GM21723 (cell line): ENCODE measurements around the gene MPND.
A peak's percentile ranks its signal among the peaks of the same experiment; 100 is the strongest.

Source experiments
- ATAC-seq: cut with Tn5 transposase; IDR thresholded peaks from one replicate; pipeline ENCODE4 v1.9.1; 2021; ENCODE audit warnings: mild to moderate bottlenecking, moderate library complexity; ENCODE audit not compliant: unreplicated experiment

Gene MPND

DNA sequence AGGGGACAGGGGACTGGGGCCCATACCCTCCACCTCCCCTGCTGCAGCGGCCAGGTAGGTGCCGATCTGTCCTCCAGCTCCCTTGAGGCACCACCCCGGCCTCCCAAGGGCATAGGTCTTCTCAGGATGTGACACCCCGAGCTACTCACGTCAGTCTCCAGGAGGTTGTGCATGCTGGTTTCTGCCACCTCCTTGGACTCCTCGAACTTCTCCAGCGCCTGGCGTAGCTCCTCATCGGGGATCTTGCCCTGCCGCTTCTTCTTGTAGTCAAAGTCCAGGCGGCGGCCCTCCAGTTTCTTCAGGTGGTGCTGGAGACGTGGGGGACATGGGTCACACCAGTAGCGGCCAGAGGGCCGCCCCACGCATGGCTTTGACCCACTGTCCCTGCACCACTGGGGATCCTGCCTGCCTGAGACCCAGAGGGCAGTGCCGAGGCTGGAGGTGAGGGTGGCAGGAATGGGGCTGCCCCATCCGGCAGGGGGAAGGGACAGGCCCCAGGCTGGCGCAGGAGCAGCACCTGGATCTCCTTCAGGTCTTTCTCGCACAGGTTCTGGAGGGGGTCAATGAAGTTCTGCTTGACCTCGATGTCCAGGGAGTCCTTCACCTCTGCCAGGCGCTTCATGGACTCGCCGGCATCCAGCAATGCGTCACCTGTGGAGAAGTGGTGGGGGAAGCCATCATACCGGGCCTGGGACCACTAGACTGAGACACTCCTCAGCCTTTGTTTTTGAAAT lies 20.4 kb downstream of the MPND start:
- ATAC-seq: no peak

DNA sequence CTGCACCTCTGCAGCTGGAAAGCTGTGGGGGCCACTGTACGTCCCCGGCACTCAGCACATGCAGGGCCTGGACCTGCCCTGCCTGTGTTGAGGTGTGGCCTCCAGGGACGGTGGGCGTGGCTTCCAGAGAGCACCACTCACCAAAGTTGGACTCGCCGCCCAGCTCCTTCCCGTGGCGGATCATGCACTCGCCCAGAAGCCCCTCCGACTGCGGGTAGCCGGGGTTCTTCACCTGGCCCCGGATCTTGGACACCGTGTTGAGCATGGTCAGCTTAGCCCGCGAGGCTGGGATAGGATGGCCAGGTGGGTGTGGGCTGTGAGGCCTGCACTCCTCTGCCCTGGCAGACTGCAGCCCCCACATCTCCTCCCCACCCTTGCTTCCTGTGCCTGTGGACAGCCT lies 22.0 kb downstream of the MPND start:
- no peak for ATAC-seq

DNA sequence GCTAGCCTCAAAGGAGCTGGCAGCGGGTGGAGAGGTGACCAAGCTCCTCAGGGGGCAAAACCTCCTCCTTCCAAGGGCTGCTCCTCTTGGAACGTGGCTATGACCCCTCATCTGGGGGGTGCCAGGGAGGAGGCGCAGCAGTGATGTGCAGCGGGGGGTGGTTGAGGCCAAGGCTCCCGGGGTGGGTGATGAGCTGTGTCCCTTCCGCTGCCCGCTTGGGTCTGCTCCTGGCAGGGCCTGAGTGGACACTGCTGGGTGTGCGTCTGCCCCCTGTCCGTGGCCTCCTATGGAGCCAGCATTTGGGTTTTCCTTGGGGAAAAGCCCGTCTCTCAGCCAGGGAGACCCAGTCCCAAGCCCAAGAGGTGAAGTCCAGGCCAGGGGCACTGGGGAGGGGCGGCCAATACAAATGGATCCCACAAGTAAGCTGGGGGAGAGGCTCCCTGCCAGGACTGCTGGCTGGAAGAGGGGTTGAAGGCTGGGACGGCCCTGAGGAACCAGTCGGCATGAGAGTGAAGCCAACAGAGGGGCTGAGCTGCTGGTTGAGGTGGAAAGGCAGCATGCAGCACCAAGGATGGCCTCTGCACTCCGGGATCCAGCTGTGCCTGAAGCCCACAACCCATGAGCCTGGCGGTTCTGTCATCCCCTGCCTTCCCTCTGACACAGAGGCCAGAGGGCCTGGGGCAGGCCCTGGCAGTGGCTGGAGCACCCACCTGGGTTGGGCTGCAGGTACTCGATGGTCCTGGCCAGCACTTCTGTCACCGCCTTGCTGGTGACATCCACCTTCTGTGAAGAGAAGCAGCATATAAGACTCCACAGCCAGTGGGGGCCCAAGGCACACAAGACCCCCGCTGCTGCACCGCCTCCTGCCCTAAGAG lies 22.7 kb downstream of the MPND start:
- ATAC-seq: no peak

DNA sequence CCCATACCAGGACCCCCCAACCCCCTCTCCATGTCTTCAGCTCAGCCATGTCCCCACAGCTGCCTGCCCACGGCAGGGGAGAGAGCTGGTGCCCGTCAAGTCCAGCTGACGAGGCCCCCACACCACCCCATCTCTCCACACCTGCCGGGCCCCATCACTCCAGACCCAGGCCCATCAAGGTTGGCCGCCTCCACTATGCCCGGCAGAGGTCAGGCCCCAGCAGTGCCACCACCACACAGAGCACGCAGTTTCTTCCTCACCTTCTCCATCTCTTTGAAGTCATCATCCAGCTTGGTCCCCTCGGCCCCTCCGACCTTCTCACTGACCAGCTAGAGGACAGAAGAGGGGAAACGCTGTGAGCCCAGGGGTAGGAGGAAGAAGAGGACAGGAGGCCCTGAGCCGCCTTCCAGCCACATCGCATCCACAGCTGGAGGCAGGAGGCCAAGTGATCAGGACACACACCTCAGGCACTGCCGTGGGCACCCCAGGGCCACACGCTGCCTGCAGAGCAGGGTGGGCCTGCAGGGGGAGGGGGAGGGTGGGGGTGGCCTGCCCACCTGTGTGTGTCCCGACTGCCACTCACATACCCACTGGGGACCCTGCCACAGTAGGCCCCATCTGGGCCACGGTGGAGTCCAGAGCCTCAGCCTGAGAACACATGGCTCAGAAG lies 23.4 kb downstream of the MPND start:
- ATAC-seq: no peak

DNA sequence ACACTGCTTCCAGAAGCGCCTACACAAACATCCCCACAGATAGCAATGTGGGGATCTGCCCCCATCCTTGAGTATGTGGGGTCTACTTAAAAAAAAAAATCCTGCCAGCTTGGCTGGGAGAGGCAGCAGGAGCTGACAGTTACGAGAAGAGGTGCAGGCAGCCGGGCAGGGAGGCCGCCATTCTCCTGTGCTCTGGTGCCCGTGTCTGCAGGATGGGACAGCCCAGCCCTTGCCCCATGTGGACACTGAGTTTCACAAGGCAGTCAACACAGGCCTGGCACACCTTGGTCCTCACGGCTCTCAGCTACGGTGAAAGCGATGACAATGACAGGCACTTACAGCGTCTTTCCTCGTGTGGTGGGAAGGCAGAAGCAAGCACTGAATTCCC lies 24.0 kb downstream of the MPND start:
- no peak for ATAC-seq

DNA sequence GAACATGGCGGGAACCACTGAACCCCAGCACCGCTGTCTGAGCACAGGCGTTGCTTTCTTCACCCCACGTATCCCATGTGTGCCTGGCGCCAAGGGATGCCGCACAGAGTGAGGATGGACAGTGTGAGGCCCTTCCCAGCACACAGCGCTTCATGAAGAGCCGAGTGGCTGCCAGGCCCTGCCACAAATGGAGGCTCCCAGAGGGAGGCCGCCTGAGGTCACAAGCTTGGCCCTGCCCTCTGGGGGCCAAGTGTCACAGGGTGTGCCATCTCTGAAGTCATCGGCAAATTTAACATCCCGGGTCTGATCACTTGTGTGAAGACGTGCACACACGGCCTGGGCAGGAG lies 24.4 kb downstream of the MPND start:
- no peak for ATAC-seq

DNA sequence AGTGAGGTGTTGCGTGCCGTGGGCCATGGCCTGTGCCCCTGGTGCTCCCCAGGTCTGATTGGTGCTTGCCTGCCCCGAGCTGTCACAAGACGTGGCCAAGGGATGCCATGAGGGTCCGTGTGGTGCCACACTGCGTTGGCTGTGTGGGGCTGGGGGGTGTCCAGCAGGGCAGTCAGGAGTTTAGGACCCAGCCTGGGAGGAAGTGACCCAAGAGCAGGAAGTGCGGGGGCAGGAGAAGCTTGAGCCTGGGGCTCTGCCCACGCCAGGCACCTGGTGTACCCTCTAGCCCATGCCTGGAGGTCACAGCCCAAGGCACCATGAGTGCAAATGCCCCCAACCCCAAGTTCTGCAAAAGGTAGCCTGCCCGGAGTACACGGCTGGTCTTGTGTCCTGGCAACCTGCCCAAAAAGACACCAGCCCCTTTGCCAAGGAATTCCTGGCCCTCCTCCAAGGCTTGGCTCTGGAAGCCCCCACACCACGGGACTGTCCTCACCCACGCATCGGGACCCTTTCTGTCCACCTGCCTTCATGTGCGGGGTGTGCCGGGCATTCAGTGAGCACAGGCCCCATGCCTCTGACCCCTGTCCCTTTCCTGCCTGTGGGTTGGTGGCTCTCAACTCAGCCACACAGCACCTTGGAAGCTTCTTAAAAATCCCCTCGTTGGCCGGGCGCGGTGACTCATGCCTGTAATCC lies 24.9 kb downstream of the MPND start:
- no peak for ATAC-seq

DNA sequence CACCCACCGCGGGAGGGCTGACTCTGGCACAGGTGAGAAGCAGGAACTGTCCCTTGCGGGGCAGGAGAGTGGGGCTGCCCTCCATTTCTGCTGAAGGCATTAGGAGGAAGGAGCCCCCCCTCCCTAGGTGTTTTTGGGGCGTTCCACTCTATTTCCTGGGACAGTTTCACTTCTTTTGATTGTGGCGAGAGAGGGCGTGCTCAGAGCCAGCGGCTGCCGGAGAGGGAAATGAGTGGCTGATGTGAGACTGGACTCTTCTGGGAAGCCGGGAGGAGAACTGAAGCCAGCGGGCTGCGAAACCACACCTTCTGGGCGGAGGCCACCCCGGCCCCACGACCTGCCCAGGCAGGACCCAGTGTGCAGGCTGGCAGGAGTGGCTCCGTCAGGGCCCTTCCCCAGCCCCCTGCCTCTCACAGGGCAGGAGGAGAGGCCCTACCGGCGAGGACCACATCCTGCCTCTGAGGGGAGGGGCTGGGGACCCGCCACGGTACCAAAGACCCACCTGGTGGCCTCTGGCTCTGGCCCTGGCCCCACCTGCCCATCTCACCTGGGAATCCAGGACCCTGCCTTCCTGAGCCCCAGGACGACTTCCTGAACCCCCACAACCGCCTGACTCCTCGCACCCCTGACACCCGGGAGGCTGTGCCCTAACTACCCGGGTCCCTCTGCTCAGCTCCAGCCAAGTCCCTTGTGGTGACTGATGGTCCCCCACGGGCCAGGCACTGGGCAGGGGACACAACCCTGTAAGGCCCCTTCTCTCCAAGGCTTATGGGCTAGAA lies 25.9 kb downstream of the MPND start:
- ATAC-seq: peak; percentile 52

DNA sequence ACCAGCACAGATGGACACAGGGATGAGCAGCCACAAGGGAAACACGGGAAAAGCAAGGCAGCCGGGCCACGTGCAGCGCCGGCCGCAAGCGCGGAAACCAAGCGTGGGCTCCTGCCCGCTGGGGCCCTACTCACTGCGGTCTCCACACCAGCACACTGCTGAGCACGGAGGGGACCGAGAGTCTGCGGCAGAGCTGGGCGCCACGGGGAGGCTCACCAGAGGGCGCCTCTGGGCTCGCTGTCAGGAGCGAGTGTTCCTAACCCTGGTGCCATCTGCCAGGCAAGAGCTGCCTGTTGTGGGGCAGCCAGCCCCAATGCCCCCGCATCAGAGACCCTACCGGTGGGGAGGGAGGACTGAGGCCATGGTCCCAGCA lies 26.5 kb downstream of the MPND start:
- peak; percentile 41 for ATAC-seq

DNA sequence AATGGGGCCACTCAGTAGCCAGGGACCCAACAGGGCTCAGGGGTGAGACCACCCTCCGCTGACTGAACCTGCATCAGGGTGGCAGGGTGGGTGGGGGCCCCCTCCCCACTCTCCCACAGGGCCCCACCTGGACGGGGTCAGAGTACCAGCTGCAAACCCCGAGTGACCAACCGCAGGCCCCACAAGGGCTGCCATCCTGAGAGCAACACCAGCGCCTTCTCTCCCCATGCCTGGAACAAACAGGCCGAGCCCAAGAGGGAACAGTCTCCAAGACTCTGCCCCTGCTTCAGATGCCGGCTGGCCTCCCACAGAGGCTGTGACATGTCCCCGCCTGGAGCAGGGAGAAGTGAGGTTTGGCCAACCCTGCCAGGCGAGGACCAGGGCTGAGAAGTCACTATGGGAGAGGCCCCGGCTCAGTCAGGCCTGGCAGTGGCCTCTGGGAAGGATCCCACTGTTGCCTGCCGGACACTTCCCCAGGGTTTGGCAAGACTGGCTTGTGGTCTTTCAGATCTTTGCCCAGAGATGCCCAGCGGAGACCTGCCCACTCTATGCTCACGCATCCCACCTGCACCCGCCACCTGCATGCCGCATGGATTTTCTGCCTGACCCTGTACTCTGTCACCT lies 27.2 kb downstream of the MPND start:
- no peak for ATAC-seq

DNA sequence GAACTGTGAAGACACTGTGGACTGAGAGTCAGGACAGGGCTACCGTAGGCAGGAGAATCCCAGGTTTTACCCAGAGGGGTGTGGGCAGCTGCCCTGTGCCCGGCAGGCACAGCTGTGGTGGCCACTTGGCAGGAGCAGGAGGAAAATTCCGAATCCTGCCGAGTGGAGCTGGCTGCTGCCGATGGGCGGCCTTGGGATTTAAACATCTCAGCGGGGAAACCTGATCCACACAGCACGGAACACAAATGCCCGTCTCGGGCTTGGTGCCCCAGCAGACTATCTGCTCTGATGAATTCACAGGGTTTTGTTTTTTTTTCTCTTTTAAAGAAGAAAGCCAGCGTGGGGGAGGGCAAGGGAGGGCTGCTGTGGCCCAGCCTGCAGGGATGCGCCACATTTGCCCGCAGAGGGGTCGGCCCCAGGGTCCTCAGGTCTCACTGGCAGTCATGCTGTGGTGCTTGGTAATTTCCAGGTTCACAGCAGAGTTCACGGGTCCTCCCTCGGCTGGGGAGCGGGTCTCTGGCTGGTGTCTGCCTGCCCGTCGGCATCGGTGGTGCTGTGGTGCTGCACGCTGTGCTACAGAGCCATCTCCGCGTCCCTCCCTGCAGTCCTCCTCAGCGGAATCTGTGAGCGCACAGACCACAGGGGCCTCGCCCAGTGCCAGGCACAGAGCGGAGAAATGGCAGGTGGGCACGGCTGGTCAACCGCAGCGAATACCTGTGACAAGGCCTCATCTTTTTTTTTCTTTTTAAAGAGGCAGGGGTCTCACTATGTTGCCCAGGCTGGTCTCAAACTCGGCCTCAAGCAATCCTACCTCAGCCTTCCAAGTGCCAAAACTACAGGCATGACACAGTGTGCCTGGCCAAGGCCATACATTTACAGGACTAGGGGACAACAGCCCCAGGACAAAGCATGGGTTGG lies 28.1 kb downstream of the MPND start:
- ATAC-seq: no peak

DNA sequence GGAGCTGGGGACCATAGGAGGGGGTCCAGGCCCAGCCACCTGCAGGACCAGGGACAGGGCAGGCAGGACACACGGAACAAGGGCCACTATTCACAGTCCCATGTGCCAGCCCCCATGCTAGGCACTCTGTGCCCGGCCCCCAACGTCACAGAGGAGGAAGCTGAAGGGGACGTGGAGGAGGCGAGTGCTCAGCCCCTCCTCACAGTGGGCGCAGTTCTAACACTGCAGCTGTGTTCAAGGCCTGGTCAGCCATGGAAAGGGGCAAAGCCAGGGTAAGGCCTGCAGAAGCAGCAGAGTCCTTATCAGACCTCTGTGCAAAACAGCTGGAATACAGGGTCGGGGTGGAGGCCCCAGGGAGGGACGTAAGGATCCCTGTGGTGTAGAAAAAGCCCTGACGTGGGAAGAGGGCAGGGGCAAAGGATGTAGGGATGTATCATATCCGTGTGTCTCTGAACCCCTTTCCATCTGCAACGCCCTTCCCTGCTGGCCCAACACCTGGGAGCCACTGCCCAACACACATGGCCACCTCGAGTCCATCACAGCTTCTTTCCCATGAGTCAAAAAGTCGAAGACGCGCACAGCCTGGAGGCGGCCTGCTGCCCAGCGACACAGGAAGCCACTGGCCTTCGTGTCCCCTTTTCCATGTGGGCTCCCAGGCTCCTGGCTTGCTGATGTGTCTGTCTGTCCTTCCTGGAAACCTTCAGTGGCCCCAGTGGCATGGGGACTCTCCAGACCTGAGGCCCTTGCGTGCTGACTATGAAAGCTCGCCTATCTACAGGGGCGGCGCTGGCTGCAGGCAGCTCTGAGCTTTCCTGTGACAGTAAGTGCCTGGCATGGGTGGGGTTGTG lies 29.0 kb downstream of the MPND start:
- no peak for ATAC-seq

DNA sequence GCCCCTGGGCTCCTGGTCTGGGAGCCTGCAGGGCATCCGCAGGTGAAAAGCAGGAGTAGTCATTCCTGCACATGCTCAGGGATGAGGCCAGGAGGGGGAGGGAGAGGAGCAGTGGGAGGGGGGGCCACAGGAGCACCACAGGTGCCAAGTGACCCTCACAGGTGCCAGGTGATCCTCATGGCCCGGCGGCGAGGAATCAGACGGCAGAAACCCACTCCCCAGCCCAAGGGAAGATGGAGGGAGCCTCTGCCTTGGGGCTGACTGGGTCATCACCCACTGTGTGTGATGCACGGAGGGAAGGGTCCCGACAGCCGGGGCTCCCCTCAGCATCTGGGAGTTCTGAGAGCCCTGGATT lies 29.6 kb downstream of the MPND start:
- ATAC-seq: no peak

DNA sequence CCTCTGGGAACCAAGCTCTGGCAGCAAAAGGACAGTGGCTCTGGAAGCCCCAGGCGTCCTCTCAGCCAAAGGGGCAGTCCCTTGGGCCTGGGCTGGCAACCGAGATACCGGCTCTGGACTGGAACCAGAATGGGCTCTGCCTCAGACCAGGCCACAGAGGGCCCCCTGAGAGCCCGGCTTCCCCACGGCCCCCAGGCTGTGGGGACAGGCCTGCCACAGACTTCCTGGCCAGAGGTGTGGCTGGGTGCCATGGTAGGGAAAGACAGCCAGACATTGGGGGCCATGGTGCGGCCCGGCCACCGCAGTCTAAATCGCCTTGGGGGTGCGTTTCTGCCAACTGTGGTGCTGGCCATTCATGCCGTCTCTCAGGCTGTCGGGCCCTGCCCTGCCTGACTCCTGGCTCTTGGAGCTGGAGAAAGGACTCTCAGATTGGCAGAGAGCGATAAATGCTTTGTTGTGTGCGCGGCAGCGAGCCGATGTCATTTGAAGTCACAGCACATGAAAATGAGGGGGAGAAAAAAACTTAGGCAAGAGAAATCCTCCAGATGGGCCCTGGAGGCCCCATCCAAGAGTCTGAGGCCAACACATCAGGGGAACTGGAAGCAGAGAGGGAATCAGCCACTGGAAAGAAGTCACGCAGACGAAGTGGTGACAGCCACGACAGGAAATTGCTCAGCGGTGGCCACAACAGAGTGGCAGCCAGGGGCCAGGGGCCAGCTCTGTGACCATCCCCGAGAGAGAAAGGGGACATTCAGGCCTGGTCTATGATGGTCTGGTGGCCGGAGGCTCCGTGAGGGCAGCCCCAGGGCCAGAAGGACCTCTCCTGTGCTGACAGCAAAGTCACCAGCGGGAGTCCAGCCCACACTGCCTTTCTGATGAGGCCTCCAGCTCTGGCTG lies 30.5 kb downstream of the MPND start:
- no peak for ATAC-seq

DNA sequence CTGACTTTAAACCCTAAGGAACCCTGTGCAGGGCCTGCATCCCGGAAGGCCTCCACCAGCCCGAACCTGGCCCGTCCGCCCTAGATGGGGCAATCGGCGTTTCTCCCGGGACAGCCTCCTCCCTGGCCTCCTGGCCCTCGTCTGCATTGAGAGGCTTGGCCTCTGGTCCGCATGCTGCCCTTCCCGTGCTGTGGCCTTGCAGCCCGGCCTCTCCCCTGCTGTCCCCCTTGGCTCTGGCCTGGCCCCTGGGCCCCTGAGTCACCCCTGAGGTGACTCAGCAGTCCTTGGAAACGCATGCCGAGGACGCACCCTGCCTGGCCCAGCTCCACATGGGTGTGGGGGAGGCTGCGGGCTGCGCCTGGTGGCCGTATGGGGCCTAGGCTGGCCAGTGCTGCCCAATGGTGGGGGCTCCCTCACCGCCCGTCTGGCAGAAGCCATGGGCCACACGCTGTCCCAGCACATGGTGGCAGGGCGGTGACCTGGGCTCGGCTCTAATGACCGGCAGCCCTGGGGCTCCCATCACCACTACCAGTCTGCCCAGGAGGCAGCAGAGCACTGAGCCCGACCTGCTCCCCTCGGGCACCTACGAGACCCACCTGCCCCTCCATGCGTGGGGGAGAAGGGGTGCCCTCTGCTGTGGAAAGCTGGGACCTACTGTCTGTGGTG lies 31.3 kb downstream of the MPND start:
- ATAC-seq: no peak

DNA sequence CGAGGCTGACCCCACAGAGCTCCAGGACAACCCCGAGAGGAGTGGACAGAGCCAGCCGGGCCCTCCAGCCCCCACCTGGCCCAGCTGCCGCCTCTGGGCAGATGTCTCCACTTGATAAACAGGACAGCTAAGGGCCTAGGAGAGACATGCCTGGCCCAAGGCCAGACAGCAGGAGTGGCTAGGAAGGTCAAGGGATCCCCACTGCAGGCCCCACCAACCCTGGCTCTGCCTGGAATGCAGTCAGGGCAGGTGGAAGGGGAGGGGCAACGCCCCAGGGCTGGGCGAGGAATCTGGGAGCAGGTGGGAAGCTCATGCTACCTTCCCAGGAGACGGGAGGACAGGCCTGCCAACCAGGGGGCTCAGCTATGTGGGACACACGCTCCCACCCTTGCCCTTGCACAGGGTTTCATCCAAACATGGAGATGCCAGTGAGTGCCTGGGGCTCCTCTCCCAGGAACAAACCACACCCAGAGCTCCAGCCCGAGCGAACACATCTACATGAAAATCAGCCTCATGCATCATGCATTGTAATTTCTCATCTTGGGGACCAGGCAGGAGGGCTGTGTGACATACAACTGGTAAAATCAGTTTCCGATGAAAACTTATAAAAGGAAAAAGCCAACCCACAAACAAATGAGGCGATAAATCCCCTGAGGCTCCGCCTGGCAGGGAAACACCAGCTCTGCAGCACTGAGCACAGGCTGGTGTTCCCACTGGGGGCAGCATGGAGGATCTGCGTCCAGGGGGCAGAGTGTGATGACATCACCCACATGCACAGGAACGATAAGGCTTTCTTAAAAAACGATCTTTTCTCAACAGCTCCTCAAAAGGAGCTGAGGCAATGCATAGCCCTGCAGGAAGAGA lies 32.0 kb downstream of the MPND start:
- no peak for ATAC-seq
